Mesendoderm (in vitro differentiated cells): ENCODE results near the gene HERC3.

ENCODE experiments used
- DNase-seq: peaks from one replicate; pipeline ENCODE4 v3.0.0; 2013
- H2AK5ac ChIP-seq: 2 replicates; pipeline ENCODE4 v1.6.1; 2013; ENCODE audit warnings: low read length, inconsistent platforms
- H2BK120ac ChIP-seq: 2 replicates; pipeline ENCODE4 v1.6.1; 2013; ENCODE audit warnings: low read depth, mild to moderate bottlenecking, low read length, moderate library complexity, mixed read lengths
- H2BK15ac ChIP-seq: replicated peaks from 2 replicates; pipeline ENCODE4 v1.6.1; 2013; ENCODE audit warnings: low read depth, mild to moderate bottlenecking, moderate library complexity
- H2BK5ac ChIP-seq: 2 replicates; pipeline ENCODE4 v1.6.1; 2013; ENCODE audit warnings: low read length, inconsistent platforms
- H3K18ac ChIP-seq: 2 replicates; pipeline ENCODE4 v1.6.1; 2013; ENCODE audit warnings: mild to moderate bottlenecking, low read length, mixed read lengths
- H3K23ac ChIP-seq: one replicate; pipeline ENCODE4 v1.6.1; 2013; ENCODE audit warnings: low read length
- H3K27ac ChIP-seq: 2 replicates; pipeline ENCODE4 v1.5.1; 2013; ENCODE audit warnings: low read depth, mild to moderate bottlenecking, inconsistent platforms, low read length, moderate library complexity
- H3K27me3 ChIP-seq: 2 replicates; pipeline ENCODE4 v1.6.1; 2013; ENCODE audit warnings: low read length, control low read depth, mild to moderate bottlenecking, inconsistent platforms; ENCODE audit not compliant: insufficient read depth, poor library complexity
- H3K36me3 ChIP-seq: 2 replicates; pipeline ENCODE4 v1.6.1; 2013; ENCODE audit warnings: low read length, inconsistent platforms; ENCODE audit not compliant: control insufficient read depth, insufficient read depth
- H3K4ac ChIP-seq: one replicate; pipeline ENCODE4 v1.6.1; 2013; ENCODE audit warnings: low read depth, mild to moderate bottlenecking, low read length, moderate library complexity
- H3K4me1 ChIP-seq: 2 replicates; pipeline ENCODE4 v1.6.1; 2013; ENCODE audit warnings: low read depth, low read length, inconsistent platforms; ENCODE audit not compliant: control insufficient read depth
- H3K4me2 ChIP-seq: 2 replicates; pipeline ENCODE4 v1.6.1; 2013; ENCODE audit warnings: low read length
- H3K4me3 ChIP-seq: 2 replicates; pipeline ENCODE4 v1.5.1; 2013; ENCODE audit warnings: mild to moderate bottlenecking, low read length
- H3K56ac ChIP-seq: one replicate; pipeline ENCODE4 v1.6.1; 2013; ENCODE audit warnings: low read length
- H3K79me1 ChIP-seq: 2 replicates; pipeline ENCODE4 v1.6.1; 2013; ENCODE audit warnings: low read length, inconsistent platforms
- H3K79me2 ChIP-seq: 2 replicates; pipeline ENCODE4 v1.6.1; 2013; ENCODE audit warnings: mild to moderate bottlenecking, low read length; ENCODE audit not compliant: control insufficient read depth, insufficient read depth
- H3K9ac ChIP-seq: 2 replicates; pipeline ENCODE4 v1.6.1; 2013; ENCODE audit warnings: low read length, inconsistent platforms
- H4K5ac ChIP-seq: one replicate; pipeline ENCODE4 v1.6.1; 2013; ENCODE audit warnings: low read length
- H4K8ac ChIP-seq: one replicate; pipeline ENCODE4 v1.6.1; 2013; ENCODE audit warnings: low read depth, mild to moderate bottlenecking, control low read depth, low read length, moderate library complexity
- WGBS: extraction: QIAGEN DNeasy Blood & Tissue Kit; methylation state at CpG from one replicate; pipeline ENCODE4 v1.1.7; 2013; ENCODE audit warnings: low lambda C conversion rate, missing lambda C conversion rate; ENCODE audit not compliant: insufficient coverage; ENCODE audit errors: extremely low coverage; 5-methylcytosine and 5-hydroxymethylcytosine counted together

Gene HERC3

GRCh38 chr4:88610771-88611170, 18.5 kb downstream of the HERC3 start:
- H4K5ac ChIP-seq, result no peak overlapping the region
- H3K4me3 ChIP-seq, result no peak overlapping the region
- no peak overlapping the region for H2BK15ac ChIP-seq
- H2AK5ac ChIP-seq, result no peak overlapping the region
- no CpG with 5 or more reads among the region's 5 CpGs for WGBS
- no peak overlapping the region for H3K23ac ChIP-seq
- no peak overlapping the region for H3K9ac ChIP-seq
- no peaks in the 10 kb centered on the region for H3K79me2 ChIP-seq
- H3K4ac ChIP-seq, result no peak overlapping the region
- H3K36me3 ChIP-seq, result no peaks in the 10 kb centered on the region
- no peak overlapping the region for H3K18ac ChIP-seq
- no peaks in the 10 kb centered on the region for H3K79me1 ChIP-seq
- no peak overlapping the region for H2BK120ac ChIP-seq
- no peak for DNase-seq
- H3K27ac ChIP-seq, result no peak overlapping the region
- H4K8ac ChIP-seq, result no peak overlapping the region
- H2BK5ac ChIP-seq, result no peak overlapping the region
- H3K27me3 ChIP-seq, result no peaks in the 10 kb centered on the region
- no peaks in the 10 kb centered on the region for H3K4me1 ChIP-seq
- no peak overlapping the region for H3K4me2 ChIP-seq
- no peak overlapping the region for H3K56ac ChIP-seq

DNA sequence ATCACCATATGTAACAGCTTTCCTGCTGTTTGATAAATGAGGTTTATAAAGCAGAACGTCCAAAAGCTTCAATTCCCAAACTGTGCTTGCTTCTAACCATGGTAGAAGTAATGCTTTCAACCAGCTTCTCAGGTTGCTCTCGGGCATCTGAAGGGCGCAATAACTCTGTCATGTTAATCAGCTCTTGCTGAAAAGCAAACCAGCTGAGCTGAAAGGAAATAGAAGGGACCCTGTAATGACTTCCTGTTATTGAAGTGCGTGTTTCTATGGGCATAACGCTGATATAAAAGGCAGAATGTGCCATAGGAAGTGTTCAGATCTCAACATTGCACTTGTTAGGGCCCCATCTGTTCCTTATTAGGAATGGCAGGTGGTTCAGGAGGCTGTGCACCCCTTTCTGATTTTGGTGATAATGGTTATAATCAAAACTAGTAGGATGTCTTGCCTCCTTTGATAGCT, 21.2 kb downstream of the HERC3 start:
- Histone ChIP-seq H3K79me2 (no peaks in the 10 kb centered on the region), H3K27ac (no peak overlapping the region)

GRCh38 chr4:88614058-88614457, 21.8 kb downstream of the HERC3 start:
- no peaks in the 10 kb centered on the region for H3K27me3 ChIP-seq
- H3K4me2 ChIP-seq, result no peak overlapping the region
- DNase-seq, result no peak
- no peak overlapping the region for H4K5ac ChIP-seq
- no peak overlapping the region for H2BK120ac ChIP-seq
- no peaks in the 10 kb centered on the region for H3K36me3 ChIP-seq
- no peak overlapping the region for H3K56ac ChIP-seq
- no peak overlapping the region for H4K8ac ChIP-seq
- no peak overlapping the region for H2BK15ac ChIP-seq
- no peak overlapping the region for H3K4me3 ChIP-seq
- H3K9ac ChIP-seq, result no peak overlapping the region
- no peak overlapping the region for H3K18ac ChIP-seq
- H3K4ac ChIP-seq, result no peak overlapping the region
- H2AK5ac ChIP-seq, result no peak overlapping the region
- WGBS, result 100% methylated on average over 1 of the region's 1 CpG
- no peak overlapping the region for H3K23ac ChIP-seq
- no peaks in the 10 kb centered on the region for H3K4me1 ChIP-seq
- H3K27ac ChIP-seq, result no peak overlapping the region
- H3K79me1 ChIP-seq, result no peaks in the 10 kb centered on the region
- no peak overlapping the region for H2BK5ac ChIP-seq
- H3K79me2 ChIP-seq, result no peaks in the 10 kb centered on the region

More for the DNA sequence above, 21.2 kb downstream of the HERC3 start:
- Histone ChIP-seq H3K56ac (no peak overlapping the region), H2BK15ac (no peak overlapping the region), H3K79me1 (no peaks in the 10 kb centered on the region), H3K36me3 (no peaks in the 10 kb centered on the region), H3K18ac (no peak overlapping the region), H4K5ac (no peak overlapping the region), H3K4ac (no peak overlapping the region), H3K23ac (no peak overlapping the region), H3K4me2 (no peak overlapping the region), H2BK5ac (no peak overlapping the region), H3K27me3 (no peaks in the 10 kb centered on the region), H3K9ac (no peak overlapping the region), H2BK120ac (no peak overlapping the region), H3K4me3 (no peak overlapping the region), H2AK5ac (no peak overlapping the region), H3K4me1 (no peaks in the 10 kb centered on the region), H4K8ac (no peak overlapping the region)
- no CpG with 5 or more reads among the region's 5 CpGs for WGBS
- no peak for DNase-seq

GRCh38 chr4:88616275-88617150, 24.2 kb downstream of the HERC3 start:
- no peak overlapping the region for H2BK15ac ChIP-seq
- H3K4me1 ChIP-seq, result no peaks in the 10 kb centered on the region
- H3K23ac ChIP-seq, result no peak overlapping the region
- no peak overlapping the region for H3K4ac ChIP-seq
- H3K79me2 ChIP-seq, result no peaks in the 10 kb centered on the region
- no peak overlapping the region for H2BK120ac ChIP-seq
- H3K56ac ChIP-seq, result no peak overlapping the region
- H3K36me3 ChIP-seq, result no peaks in the 10 kb centered on the region
- no peak overlapping the region for H3K4me2 ChIP-seq
- H2AK5ac ChIP-seq, result no peak overlapping the region
- H3K27me3 ChIP-seq, result no peaks in the 10 kb centered on the region
- no peak overlapping the region for H3K4me3 ChIP-seq
- H4K8ac ChIP-seq, result no peak overlapping the region
- H3K18ac ChIP-seq, result no peak overlapping the region
- no CpG with 5 or more reads among the region's 4 CpGs for WGBS
- H3K27ac ChIP-seq, result no peak overlapping the region
- no peak overlapping the region for H3K9ac ChIP-seq
- no peak overlapping the region for H2BK5ac ChIP-seq
- no peak overlapping the region for H4K5ac ChIP-seq
- no peaks in the 10 kb centered on the region for H3K79me1 ChIP-seq
- DNase-seq, result no peak

- Histone ChIP-seq H3K27me3 (no peaks in the 10 kb centered on the region), H3K4me3 (no peak overlapping the region), H3K4me1 (no peaks in the 10 kb centered on the region), H3K9ac (no peak overlapping the region), H3K23ac (no peak overlapping the region), H3K56ac (no peak overlapping the region), H4K8ac (no peak overlapping the region), H3K4me2 (no peak overlapping the region), H3K27ac (no peak overlapping the region), H2BK15ac (no peak overlapping the region), H4K5ac (no peak overlapping the region), H3K18ac (no peak overlapping the region), H2BK120ac (no peak overlapping the region), H2AK5ac (no peak overlapping the region), H2BK5ac (no peak overlapping the region), H3K79me2 (no peaks in the 10 kb centered on the region), H3K79me1 (no peaks in the 10 kb centered on the region), H3K36me3 (no peaks in the 10 kb centered on the region), H3K4ac (no peak overlapping the region)
- WGBS, result no CpG with 5 or more reads among the region's 3 CpGs
- no peak for DNase-seq
Measured at GRCh38 chr4:88618782-88619485, 26.7 kb downstream of the HERC3 start.
